NCI-H2029 (cell line): ENCODE measurements around the gene ZBTB43.

Source experiments
- DNase-seq: peaks from one replicate; lab custom pipeline; 2025; lab: John Stamatoyannopoulos, UW

Gene ZBTB43

DNA sequence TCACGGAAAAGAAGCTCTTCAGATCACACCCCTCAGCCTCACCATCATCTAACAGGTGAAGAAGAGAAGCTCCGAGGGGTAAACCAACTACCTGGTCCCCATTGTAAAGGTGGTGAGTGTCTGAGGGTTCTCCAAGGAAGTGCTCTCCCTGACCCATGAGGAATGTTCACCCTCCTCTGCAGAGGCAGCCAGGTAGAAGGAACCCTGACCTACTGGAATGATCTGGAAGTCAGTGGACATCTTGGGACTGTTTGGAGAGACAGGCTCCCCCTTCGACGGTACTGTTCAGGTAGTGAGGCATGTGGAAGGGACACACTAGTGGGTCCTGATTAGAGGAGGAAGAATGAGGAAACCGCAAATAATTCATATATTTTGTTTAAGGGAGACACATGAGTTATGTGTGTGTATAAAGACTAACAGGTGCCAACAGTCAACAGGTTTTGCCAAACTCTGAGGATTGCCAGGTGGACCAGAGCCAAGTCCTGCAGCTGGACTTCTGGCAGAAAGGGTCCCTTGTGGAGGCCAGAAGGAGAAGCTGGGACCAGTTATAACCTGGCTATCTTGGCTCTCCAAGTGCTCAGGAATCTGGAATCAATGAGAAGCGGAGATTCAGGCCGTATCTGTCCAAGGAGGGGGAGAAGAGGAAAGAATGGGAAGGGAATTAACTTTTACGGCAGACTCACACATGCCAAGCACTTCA is 52.6 kb downstream of the ZBTB43 start:
- peak; percentile 78 for DNase-seq

DNA sequence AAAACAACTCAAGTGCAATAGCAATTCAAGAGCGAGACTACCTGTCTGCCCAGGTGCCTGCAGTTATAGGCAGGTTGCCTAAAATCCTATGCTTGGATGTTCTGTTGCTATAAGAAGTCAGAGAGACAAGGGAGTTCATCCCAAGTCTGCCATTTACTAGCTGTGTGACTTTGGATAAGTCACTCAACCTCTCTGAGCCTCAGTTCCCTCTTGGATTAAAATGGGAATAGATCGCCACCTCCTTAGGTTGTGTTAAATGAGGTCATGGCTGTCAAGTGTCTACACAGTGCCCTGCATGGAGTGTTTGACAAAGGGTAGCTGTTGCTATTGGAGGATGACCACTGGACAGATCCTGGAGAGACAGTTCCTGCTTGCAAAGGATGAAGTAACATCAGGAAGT is 54.3 kb downstream of the ZBTB43 start:
- DNase-seq: peak; percentile 19

DNA sequence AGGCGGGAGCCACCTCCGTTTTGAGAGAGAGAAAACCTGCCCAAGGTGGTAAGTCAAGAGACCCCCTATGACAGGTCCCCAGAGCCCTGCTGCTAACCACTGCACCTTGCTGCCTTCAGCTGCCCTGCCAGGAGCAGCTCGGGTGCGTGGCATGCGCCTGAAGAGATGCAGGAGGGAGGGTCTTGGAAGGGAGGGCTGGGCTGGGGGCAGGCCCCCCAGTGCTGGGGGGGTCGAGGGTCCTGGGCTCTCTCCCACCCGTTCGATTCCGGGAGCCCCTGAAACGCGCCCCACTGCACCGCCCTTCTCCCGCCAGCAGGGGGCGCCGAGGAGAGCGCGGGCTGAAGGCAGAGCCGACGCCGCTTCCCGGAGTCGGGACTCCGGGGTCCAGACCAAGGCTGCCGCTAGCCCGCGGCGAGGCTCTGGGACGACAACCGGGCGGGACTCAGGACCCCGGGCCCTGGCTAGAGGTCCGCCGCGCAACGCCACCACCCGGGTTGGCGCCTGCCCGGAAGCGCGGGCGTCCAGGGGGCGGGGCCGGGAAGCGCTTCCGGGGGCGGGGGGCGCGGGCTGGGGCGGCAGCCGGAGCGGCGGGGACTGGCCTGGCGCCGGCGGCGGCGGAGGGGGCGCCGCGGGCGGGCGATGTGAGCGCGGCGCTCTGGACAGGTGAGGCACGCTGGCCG is 55.4 kb downstream of the ZBTB43 start, which contains the start of gene ZBTB34:
TSS of gene ZBTB34 (plus strand) at position 563 of the 680 bp plus-strand sequence. CDS start 18,761 bp downstream, outside the sequence.
- DNase-seq: peak; percentile 33

DNA sequence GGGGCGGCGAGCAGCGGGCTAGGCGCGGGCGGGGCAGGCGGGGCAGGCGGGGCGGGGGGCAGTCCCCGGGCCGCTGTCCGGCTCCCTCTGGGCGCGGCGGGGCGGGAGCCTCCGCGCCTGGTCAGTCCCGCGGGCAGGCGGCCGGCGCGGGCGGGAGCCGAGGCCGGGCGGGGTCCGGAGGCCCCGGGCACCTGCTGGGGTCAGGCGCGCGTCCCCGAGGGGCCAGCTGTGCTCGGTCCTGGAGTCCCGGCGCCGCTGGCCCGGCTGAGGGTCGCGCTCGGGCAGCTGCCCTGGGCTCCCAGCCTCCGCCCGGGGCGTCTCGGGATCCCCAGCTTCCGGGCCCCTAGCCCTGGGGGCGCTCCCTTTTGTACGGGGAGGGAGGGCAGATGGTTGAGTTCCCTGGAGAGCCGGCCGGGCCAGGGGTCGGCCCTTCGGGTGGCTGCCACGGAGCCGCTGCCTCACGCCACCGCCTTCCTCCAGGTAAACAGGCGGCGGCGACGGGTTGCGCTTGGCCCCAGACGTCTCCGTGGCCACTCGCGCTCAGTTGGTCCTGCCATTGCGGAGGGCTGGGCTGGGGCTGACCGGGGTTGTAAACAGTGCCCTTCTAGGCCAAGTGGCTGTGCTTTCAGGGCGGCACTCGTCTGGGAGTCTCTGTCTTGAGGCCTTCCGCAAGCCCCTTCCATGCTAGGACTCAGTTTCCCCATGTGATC is 56.1 kb downstream of the ZBTB43 start:
- no peak for DNase-seq

DNA sequence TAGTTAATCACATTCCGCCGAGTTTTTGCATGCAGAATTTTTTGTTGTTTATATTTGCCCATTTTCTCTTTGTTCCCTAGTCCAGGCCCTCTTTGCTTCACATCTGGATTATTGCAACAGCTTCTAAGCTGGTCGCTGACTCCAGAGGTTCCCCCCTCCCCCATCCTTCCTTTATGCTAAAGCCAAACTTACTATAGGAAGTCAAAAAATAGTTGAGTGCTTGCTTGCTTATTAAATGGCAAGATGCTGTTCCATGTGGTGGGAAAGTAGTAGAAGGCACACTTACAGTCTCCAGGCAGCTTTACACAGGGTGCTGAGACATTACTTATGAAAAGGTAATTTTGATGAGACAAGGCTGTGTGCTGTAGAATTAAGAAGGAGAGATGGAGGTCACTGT is 56.9 kb downstream of the ZBTB43 start:
- no peak for DNase-seq

DNA sequence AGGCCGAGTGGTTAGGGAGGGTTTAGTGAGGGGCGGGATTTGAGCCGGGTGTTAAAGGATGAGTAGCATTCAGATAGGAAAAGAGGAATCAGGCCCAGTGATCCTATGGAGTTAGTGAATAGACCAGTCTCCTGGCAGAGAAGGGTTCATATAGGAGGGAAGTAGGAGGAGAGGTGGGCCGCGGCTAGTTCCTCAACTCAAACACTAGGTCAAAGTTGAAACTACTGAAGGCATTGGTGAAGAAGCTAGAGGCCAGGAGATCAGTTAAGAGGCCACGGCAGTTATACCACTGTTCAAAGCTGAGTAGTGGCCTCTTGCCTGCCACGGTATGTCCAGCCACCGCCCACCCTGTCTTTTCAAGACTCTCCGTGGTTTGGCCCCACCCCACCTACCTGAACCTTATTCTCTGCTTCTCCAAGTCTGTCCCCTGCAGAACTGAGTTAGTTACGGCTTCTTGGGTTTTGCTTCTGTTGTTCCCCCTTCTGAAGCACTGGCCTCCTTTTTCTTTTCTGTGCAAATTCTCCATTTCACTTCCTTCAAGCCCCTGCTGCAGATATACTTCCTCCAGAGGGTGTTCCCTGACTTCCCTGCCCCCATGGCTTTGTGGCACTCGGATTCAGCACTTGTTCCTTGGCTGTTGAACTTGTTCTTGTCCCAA is 57.4 kb downstream of the ZBTB43 start:
- DNase-seq: no peak

DNA sequence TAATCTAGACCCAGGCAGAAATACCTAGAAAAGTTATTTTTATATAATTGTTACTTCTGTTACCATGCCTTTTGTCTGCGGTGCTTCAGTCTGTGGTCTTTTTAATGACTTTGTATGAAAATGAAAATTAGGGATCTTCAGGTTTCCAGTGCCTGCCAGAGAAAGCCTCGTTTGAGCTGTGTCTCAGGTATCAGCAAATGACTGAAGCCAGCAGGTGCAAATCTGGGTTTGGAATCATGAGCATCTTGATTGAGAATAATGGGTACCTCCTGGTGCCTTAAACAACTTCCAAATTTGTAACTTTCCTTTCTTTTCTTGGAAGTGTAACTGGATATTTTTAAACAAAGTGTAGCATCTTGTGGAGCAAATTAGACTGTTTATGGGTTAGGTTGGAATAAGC is 59.9 kb downstream of the ZBTB43 start:
- no peak for DNase-seq

DNA sequence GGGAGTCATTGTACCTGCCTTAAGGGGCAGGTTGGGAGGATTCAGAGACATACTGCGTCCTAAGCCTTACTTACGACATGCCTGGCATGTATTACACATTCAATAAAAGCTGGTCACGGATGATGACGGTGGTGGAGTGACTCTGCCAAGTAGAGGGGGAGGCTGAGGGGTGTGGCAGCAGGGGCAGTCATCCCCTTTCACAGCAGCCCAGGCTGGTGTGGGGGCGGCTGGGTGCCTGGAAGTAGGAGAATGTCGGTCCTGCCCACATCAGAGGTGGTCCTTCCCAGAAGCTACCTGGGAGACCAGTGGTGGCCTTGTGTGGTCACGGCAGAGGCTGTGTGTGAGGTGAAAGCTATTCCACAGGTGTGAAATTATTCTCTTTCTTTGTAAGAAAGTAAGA is 64.5 kb downstream of the ZBTB43 start:
- no peak for DNase-seq

DNA sequence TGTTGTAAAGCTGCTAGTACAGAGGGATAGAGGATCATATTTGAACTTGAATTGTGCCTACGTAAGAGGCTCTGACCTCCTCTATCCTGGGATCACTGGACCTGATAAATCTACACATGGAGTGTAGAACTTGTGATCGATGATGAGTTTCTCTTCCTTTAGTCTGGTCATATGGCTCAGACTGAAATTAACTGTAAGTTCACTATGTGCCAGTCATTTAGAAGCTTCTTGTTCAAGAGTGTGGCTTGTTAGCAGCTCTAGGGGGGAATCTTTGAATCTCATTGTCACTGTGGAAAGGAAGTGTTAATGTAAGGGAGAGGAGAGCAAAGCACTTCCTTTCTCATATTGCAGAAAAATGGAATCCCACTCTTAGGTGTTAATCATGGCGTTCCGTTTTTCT is 67.7 kb downstream of the ZBTB43 start:
- no peak for DNase-seq

DNA sequence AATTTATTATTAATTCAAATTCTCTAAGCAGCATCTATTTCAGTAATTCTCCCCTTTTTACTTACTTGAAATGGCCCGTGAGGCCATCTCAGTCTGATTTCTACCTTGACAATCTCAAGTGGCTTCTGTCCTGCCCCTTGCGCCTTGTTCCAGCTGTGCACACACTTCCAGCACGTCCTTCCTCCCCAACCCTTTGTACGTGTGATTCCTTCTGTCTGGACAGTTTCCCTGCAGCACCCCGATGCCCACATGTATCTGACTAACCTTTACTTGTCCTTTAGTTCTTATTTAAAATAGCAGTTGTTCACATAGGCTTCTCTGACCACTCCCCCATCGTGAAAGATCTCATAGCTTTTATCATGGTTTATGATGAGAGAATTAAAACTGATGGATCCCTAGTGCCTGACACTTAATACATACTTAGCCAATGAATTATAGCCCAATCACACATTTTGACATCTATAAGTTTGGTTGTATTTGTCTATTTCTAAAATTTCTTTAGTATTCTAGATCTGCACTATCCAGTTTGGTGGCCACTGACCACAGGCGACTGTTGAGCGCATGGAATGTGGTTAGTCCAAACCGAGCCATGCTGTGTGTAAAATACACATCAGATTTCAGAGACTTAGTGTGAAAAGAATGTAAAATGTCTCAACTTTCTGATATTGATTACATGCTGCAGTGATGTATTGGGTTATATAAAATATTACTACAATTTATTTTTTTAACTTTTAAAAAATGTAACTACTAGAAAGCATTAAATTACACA is 69.9 kb downstream of the ZBTB43 start:
- peak; percentile 21 for DNase-seq

DNA sequence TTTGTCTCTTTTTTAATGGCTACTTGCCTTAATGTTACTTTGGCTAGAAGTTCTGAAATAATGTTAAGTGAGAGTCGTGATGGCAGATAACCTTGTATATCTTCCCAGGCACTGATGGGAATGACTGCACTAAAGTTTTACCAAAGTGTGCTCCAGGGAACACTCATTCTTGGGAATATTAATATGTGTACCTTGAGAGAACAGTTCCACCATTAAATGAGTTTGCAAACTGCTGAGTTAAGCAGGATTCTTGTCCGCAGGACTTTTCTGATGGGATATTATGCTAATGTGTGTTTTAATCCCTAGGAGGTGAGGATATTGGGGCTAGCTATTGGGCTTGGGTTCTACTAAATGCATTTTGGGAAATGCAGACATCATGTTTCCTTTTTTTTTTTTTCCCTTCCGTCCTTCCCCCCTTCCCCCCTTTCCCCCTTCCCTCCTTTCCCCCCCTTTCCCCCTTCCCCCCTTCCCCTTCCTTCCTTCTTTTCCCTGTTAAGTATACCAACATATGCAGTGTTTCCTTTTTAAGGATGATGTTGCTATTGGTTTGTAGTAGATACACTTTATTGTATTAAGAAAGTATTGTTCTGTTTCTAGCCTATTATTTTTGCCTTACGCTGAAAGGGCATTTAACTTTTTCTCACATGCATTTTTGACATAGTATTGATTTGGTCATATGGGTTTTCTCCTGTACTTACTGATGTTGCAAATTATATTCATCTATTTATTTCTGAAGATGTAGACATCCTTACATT is 71.1 kb downstream of the ZBTB43 start:
- DNase-seq: no peak

DNA sequence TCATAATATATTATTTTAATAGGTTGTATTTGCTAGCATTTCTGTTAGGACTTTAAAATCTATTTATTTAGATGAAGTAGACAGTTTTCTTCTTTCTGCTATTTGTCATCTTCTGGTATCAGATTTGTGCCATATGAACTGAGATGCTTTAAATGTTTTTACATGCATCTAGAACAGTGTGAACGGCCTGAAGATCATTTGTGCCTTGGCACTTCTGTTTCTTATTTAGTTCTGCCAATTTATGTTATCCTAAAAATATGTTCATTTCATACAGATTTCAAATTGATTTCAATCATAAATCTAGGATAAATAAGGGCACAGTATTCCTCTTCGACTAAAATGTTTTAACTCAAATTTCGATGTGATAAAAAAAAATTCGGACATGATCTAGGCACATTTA is 71.7 kb downstream of the ZBTB43 start:
- DNase-seq: no peak

DNA sequence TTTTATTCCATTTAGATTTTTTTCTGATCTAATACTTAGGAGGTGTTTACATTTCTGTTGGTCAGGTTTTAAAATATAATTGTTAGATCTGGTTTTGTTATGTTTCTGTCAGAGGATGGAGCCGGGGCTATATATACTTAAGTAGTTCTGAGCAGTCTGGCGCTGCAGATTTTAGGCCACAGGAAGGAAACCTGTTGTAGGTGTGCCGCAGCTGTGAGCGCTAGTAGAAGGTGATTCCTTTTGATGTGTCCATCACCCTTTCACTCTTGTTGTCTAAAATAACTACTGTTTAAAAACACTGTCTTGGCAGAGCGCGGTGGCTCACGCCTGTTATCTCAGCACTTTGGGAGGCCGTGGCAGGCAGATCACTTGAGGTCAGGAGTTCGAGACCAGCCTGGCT is 72.6 kb downstream of the ZBTB43 start:
- DNase-seq: no peak

DNA sequence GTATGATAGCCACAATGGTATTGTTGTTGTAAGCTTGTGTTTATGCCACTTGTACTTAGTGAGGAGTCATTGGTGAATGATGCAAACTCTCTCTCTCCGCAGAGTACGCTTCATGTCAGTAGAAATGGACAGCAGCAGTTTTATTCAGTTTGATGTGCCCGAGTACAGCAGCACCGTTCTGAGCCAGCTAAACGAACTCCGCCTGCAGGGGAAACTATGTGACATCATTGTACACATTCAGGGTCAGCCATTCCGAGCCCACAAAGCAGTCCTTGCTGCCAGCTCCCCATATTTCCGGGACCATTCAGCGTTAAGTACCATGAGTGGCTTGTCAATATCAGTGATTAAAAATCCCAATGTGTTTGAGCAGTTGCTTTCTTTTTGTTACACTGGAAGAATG is 74.4 kb downstream of the ZBTB43 start:
- DNase-seq: no peak

DNA sequence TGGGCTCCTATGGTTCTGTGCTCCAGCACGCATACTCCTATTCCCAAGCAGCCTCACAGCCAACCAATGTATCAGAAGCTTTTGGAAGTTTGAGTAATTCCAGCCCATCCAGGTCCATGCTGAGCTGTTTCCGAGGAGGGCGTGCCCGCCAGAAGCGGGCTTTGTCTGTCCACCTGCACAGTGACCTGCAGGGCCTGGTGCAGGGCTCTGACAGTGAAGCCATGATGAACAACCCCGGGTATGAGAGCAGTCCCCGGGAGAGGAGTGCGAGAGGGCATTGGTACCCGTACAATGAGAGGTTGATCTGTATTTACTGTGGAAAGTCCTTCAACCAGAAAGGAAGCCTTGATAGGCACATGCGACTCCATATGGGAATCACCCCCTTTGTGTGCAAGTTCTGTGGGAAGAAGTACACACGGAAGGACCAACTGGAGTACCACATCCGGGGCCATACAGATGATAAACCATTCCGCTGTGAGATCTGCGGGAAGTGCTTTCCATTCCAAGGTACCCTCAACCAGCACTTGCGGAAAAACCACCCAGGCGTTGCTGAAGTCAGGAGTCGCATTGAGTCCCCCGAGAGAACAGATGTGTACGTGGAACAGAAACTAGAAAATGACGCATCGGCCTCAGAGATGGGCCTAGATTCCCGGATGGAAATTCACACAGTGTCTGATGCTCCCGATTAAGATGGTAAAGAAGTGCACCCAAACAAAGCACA is 75.5 kb downstream of the ZBTB43 start:
- no peak for DNase-seq

DNA sequence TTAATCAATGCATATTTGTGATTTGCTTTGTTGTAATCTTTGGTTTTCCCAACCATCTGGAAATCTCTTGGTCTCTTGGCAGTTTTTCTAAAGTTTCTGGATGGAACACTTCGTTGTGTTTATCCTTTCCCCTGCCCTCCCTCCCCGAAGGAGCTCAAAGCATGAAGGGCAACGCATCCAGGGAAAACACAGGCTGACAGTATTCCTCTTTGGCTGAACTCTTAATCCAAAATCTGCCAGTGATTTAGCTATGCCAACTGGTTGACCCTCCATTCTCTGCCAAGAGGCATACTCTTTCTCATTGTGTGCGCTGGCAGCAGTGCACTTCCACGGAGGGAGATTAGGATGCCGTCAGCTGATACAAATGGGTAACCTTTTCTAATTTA is 76.1 kb downstream of the ZBTB43 start:
- DNase-seq: no peak

DNA sequence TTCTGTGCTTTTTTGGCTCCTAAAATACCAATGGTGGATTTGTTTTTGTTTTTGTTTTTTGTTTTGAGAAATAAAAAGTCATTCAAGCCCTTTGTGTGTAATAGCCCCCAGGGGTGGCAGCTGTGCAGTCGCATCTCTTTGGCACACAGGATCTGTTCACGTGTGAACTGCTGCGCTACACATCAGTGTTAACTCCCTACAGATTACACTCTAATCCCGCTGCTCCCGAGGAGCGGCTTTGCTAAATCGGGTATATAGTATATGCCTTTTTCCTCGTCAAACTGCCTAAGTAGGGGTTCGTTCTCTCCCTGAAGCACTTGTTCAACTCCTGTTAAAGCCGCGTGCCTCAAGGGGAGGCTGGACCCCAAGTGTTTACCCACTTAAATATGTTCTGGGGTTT is 77.9 kb downstream of the ZBTB43 start:
- no peak for DNase-seq

DNA sequence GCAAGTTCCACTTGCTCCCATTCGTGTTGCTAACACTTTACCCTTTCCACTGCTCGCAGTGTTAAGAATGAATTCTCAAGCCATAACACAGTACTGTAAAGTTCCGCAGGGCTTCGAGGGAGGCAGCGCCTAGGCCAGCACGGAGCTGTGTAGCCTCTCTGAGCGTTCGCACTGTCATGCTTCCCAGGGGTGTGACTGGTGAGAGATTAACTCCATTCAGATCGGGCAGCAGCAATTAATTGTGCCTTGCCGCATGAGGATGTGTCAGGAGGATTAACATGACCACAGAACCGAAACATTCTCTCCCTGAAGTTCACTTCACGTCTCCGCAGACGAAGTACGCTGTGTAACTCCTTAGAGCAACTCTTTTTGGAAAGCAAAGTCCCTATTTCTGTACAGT is 78.8 kb downstream of the ZBTB43 start:
- no peak for DNase-seq

DNA sequence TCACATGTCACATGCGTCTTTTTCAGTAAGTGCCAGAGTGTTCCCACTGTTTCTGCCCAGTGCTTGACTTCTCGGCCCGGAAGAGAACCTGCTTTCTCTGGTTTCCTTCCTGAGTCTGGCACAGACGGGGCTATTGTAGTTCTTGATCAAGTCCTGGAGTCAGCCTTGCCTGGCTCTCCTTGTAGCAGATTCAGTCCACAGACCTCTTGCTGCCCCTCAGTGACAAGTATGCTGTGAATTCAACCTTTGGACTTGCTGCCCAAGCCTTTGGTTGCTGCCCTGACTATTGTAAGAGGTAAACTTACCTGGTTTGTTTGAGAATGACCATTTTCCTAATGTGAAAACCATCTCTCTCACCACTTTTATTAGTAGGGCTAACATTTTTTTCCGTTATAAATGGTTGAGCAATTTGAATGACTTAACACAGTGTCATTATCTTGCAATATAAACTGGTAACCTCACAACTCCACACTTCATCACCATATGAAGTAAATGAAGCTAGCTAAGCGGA is 80.3 kb downstream of the ZBTB43 start:
- DNase-seq: no peak
